ENCODE data around the gene NPHP1. TPM values are rescaled to one million over a fixed set of nuclear protein-coding genes. Genes with fewer than 3 reads are reported as not detected.

Gene NPHP1
- total and polyA plus RNA-seq, 2 of the 8 experiments (the other 6 are each of a cell fraction or from before 2014, with no cell fraction given) = 1.4 to 2.8 TPM

DNA sequence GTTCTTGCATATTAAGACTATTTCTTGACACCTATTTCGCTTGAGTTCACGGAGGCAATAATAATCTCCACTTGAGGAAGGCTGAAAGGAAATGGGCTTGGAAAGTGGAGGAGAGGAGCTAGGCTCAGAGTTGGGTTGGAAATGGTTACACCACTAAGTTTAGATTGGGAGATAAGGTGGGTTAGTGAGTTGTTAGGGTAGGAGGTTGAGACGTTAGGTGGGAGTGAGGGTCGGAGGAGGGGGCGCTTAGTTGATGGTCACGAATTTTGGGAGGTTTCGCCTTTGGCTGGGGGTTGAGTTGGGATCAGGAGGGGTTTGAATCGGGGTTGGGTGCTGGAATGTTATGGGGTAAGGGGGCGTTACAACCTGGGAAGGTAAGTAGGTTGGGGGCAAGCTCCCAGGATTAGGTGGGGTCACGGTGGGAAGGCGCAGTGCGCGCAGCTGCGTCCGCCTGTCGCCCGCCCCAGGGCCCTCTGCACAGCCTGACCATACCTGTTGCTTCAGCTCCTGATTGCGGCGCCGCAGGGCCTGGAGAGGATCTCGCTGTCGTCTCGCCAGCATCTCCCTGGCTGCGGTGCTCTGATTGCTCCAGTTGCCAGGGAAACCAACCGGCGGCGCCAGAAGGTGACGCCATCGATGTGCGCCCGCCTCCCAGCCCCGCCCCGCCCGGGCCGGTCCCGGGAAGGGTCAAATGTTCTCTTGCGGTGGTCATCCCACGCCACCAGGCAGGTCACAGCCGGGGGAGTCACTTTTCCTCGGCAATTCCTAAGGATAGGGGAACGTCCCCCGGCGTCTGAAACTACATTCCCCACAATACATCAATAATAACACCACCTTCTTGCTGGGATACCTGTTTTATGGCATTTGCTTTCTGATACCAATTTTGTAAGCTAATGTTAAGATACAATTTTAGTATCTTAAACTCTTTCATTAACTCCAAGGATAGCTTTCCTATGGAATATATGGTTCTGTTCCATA lies at the start of gene NPHP1 (continued):
- TF ChIP-seq CHD1 (IDR thresholded peaks at IDR 0.05; ENCODE audit: low read depth, low read length) (no peak), CEBPB (IDR thresholded peaks at IDR 0.05; ENCODE audit: low read depth, low read length) (no peak), RXRA (IDR thresholded peaks at IDR 0.05; ENCODE audit: insufficient read depth, low read depth, low read length) (no peak), POU5F1 (IDR thresholded peaks at IDR 0.05; ENCODE audit: low read depth, low read length) (no peak), RAD21 (IDR thresholded peaks at IDR 0.05 in 1 of 2, conservative IDR thresholded peaks at IDR 0.05 in 1 of 2; ENCODE audit: low read depth in 2 of 2, low read length in 2 of 2) (no peak), TCF12 (IDR thresholded peaks at IDR 0.05; ENCODE audit: low read depth, low read length) (no peak), SP1 (IDR thresholded peaks at IDR 0.05; ENCODE audit: low read depth, low read length) (peak; percentile 75; the same call in 1 of the 2 replicates), SIN3A (conservative IDR thresholded peaks at IDR 0.05 in 1 of 2, IDR thresholded peaks at IDR 0.05 in 1 of 2; ENCODE audit: low read depth in 1 of 2, low read length in 2 of 2) (peak; percentile 86 to 98; a peak in 2 of 4 replicates), BACH1 (IDR thresholded peaks at IDR 0.05; ENCODE audit: low read length) (peak; percentile 66), SP4 (IDR thresholded peaks at IDR 0.05; ENCODE audit: low read length) (no peak), SIRT6 (IDR thresholded peaks at IDR 0.05; ENCODE audit: low read length) (no peak), ZNF274 (IDR thresholded peaks at IDR 0.05; ENCODE audit: borderline replicate concordance, extremely low read depth, low read length) (no peak), SIX5 (IDR thresholded peaks at IDR 0.05; ENCODE audit: low read depth, low read length) (no peak), JUN (IDR thresholded peaks at IDR 0.05; ENCODE audit: low read depth, low read length) (no peak), JUND (IDR thresholded peaks at IDR 0.05; ENCODE audit: low read length) (no peak), CREB1 (IDR thresholded peaks at IDR 0.05) (peak; percentile 99), CBX5 (IDR thresholded peaks at IDR 0.05; ENCODE audit: low read depth, low read length) (no peak), TAF7 (optimal IDR thresholded peaks at IDR 0.05; ENCODE audit: borderline replicate concordance, low read depth, low read length) (no peak), NRF1 (IDR thresholded peaks at IDR 0.05; ENCODE audit: low read depth, low read length) (no peak), ASH2L (IDR thresholded peaks at IDR 0.05; ENCODE audit: low read length) (peak; percentile 46), YY1 (IDR thresholded peaks at IDR 0.05; ENCODE audit: low read depth, low read length) (no peak)
- TF ChIP-seq, protein P1, sequence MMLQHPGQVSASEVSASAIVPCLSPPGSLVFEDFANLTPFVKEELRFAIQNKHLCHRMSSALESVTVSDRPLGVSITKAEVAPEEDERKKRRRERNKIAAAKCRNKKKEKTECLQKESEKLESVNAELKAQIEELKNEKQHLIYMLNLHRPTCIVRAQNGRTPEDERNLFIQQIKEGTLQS (IDR thresholded peaks at IDR 0.05; ENCODE audit: insufficient read depth, low read depth, low read length) = peak; percentile 94
- TF ChIP-seq, protein P2, sequence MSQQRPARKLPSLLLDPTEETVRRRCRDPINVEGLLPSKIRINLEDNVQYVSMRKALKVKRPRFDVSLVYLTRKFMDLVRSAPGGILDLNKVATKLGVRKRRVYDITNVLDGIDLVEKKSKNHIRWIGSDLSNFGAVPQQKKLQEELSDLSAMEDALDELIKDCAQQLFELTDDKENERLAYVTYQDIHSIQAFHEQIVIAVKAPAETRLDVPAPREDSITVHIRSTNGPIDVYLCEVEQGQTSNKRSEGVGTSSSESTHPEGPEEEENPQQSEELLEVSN (IDR thresholded peaks at IDR 0.05) = no peak
- TF ChIP-seq, protein P3, sequence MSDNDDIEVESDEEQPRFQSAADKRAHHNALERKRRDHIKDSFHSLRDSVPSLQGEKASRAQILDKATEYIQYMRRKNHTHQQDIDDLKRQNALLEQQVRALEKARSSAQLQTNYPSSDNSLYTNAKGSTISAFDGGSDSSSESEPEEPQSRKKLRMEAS (IDR thresholded peaks at IDR 0.05) = no peak; the same call in 1 of the 2 replicates
